Loucy (cell line): ENCODE measurements around the gene B3GAT3.
"Not testable (repeated sequence)": the region's sequence is repeated elsewhere in the genome, so short reads cannot be mapped to it uniquely, and the experiment has no call there.

Experiments
- H2AFZ ChIP-seq: fragments of 200-600 bp; sonication (generic); 2 replicates; pipeline ENCODE4 v1.6.0; 2016; ENCODE audit warnings: antibody characterized with exemption, mild to moderate bottlenecking, low read length, moderate library complexity
- H3F3A ChIP-seq: fragments of 200-600 bp; 2 replicates; pipeline ENCODE4 v1.6.0; 2016; ENCODE audit warnings: antibody characterized with exemption, low read depth, mild to moderate bottlenecking
- H3K27me3 ChIP-seq: fragments of 200-600 bp; sonication (generic); 2 replicates; pipeline ENCODE4 v1.6.1; 2014; ENCODE audit warnings: low read length, mild to moderate bottlenecking; ENCODE audit not compliant: insufficient read depth, poor library complexity, severe bottlenecking
- H3K36me3 ChIP-seq: fragments of 200-600 bp; sonication (generic); 2 replicates; pipeline ENCODE4 v1.6.1; 2016; ENCODE audit warnings: low read length; ENCODE audit not compliant: insufficient read depth
- H3K4me1 ChIP-seq: fragments of 200-600 bp; sonication (generic); 2 replicates; pipeline ENCODE4 v1.5.1; 2014; ENCODE audit warnings: low read length, mild to moderate bottlenecking; ENCODE audit not compliant: insufficient read depth, poor library complexity, severe bottlenecking
- H3K4me2 ChIP-seq: fragments of 200-600 bp; sonication (generic); 2 replicates; pipeline ENCODE4 v1.6.0; 2014; ENCODE audit warnings: antibody characterized with exemption, low read length, low read depth, mild to moderate bottlenecking; ENCODE audit not compliant: poor library complexity, severe bottlenecking
- H3K4me3 ChIP-seq: fragments of 200-600 bp; sonication (generic); 2 replicates; pipeline ENCODE4 v1.5.1; 2014; ENCODE audit warnings: low read length, mild to moderate bottlenecking, mixed read lengths; ENCODE audit not compliant: poor library complexity, severe bottlenecking
- H3K79me2 ChIP-seq: fragments of 200-600 bp; sonication (generic); 2 replicates; pipeline ENCODE4 v1.6.1; 2014; ENCODE audit warnings: low read length; ENCODE audit not compliant: insufficient read depth
- H3K9ac ChIP-seq: fragments of 200-600 bp; sonication (generic); 2 replicates; pipeline ENCODE4 v1.6.0; 2014; ENCODE audit warnings: mild to moderate bottlenecking, low read depth, low read length, moderate library complexity; ENCODE audit not compliant: poor library complexity, severe bottlenecking
- H3K9me2 ChIP-seq: fragments of 200-600 bp; sonication (generic); replicated peaks from 2 replicates; pipeline ENCODE4 v1.6.1; 2016; ENCODE audit warnings: low read depth, low read length, mixed read lengths
- H3K9me3 ChIP-seq: fragments of 200-600 bp; sonication (generic); 2 replicates; pipeline ENCODE4 v1.6.1; 2014; ENCODE audit warnings: mild to moderate bottlenecking, antibody characterized with exemption, low read length, low read depth; ENCODE audit not compliant: insufficient read depth
- H4K20me1 ChIP-seq: fragments of 200-600 bp; sonication (generic); 2 replicates; pipeline ENCODE4 v1.6.0; 2014; ENCODE audit warnings: antibody characterized with exemption, low read length, mild to moderate bottlenecking; ENCODE audit not compliant: insufficient read depth, poor library complexity, severe bottlenecking
- EZH2phosphoT487 ChIP-seq: fragments of 200-600 bp; IDR thresholded peaks from 2 replicates; pipeline ENCODE4 v1.6.1; 2018; ENCODE audit warnings: antibody characterized with exemption, mild to moderate bottlenecking, moderate library complexity, borderline replicate concordance
- TF ChIP-seq, protein P1 (sequence below): fragments of 200-600 bp; sonication (generic); conservative IDR thresholded peaks from 2 replicates; pipeline ENCODE4 v1.5.1; 2014; ENCODE audit warnings: mild to moderate bottlenecking, antibody characterized with exemption, low read length

B3GAT3 gene

DNA sequence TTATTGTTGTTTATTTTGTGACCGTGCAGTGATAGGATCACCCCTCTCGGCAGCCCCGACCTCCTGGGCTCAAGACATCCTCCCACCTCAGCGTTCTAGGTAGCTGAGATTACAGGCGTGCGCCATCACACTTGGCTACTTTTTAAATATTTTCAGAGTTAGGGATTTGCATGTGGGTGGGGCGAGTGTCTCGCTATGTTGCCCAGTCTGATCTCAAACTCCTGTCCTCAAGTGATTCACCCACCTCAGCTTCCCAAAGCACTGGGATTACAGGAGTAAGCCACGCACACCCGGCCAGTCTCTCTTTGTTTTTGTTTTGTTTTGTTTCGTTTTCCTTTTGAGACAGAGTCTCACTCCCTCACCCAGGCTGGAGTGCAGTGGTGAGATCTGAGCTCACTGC is 32.5 kb upstream of the B3GAT3 start:
- no peaks in the 10 kb centered on the region for H4K20me1 ChIP-seq
- H3F3A ChIP-seq = no peaks in the 10 kb centered on the region
- peak overlapping the region; percentile 84 for H3K4me2 ChIP-seq
- no peak overlapping the region for H3K4me3 ChIP-seq
- peaks cover 26% of the 10 kb centered on the region for H3K79me2 ChIP-seq
- no peaks in the 10 kb centered on the region for H3K9me2 ChIP-seq
- no peak overlapping the region for H2AFZ ChIP-seq
- H3K4me1 ChIP-seq = peaks cover 10% of the 10 kb centered on the region
- H3K27me3 ChIP-seq = no peaks in the 10 kb centered on the region
- no peaks in the 10 kb centered on the region for H3K9me3 ChIP-seq
- H3K36me3 ChIP-seq = peaks cover 4% of the 10 kb centered on the region; the same call in 1 of the 2 replicates
- H3K9ac ChIP-seq = peak overlapping the region; percentile 89
- TF ChIP-seq EZH2phosphoT487 = no peak
- TF ChIP-seq, protein P1, sequence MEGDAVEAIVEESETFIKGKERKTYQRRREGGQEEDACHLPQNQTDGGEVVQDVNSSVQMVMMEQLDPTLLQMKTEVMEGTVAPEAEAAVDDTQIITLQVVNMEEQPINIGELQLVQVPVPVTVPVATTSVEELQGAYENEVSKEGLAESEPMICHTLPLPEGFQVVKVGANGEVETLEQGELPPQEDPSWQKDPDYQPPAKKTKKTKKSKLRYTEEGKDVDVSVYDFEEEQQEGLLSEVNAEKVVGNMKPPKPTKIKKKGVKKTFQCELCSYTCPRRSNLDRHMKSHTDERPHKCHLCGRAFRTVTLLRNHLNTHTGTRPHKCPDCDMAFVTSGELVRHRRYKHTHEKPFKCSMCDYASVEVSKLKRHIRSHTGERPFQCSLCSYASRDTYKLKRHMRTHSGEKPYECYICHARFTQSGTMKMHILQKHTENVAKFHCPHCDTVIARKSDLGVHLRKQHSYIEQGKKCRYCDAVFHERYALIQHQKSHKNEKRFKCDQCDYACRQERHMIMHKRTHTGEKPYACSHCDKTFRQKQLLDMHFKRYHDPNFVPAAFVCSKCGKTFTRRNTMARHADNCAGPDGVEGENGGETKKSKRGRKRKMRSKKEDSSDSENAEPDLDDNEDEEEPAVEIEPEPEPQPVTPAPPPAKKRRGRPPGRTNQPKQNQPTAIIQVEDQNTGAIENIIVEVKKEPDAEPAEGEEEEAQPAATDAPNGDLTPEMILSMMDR = no peak

DNA sequence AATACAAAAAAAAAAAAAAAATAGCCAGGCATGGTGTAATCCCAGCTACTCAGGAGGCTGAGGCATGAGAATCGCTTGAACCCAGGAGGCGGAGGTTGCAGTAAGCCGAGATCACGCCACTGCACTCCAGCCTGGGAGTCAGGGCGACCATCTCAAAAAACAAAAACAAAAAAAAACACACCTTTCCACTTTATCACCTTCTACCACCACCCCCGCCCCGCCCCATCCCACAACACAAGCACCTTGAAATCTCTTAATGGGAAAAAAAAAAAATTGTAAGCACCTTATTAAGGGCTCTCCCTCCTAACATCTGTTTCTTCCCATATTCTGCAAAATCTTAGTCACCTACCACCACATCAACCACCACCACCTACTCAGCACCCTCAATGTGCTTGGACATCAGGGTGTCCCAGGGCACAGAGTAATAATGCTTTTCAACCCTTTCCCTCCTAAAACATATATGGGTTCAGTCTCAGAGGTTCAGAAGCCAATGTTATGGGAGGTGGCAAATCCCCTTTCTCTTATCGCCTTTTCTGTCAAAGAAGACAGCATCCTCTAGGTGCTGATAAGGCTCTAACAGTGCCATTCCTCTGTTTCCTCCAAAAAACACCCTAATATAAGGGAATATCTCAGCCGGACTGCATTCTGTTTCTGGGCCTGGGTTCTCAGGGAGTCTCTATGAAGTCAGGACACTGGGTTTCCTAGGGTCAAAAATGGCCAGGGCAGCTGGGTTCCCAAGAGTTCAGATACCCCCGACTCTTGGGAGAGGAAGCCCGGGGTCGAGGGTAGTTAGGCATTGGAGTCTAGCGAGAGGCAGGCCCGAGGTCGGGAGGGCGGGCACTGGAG is 30.6 kb upstream of the B3GAT3 start:
- Histone ChIP-seq H3K36me3 (peaks cover 4% of the 10 kb centered on the region; the same call in 1 of the 2 replicates), H3K9ac (peak overlapping the region; percentile 89), H3K79me2 (peaks cover 26% of the 10 kb centered on the region), H3K9me3 (no peaks in the 10 kb centered on the region), H3K9me2 (no peaks in the 10 kb centered on the region), H3K4me2 (peak overlapping the region; percentile 89), H3K4me1 (peaks cover 10% of the 10 kb centered on the region), H3K4me3 (peak overlapping the region; percentile 89), H2AFZ (peak overlapping the region; percentile 99), H3K27me3 (no peaks in the 10 kb centered on the region), H3F3A (no peaks in the 10 kb centered on the region), H4K20me1 (no peaks in the 10 kb centered on the region)
- TF ChIP-seq, protein P1 = no peak
- no peak for TF ChIP-seq EZH2phosphoT487

DNA sequence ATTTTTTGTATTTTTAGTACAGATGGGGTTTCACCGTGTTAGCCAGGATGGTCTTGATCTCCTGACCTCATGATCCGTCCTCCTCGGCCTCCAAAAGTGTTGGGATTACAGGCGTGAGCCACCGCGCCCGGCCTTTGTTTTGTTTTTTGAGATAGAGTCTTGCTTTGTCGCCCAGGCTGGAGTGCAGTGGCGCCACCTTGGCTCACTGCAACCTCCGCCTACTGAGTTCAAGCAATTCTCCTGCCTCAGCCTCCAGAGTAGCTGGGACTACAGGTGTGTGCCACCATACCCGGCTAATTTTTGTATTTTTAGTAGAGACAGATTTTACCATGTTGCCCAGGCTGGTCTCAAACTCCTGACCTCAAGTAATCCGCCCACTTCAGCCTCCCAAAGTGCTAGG is 28.5 kb upstream of the B3GAT3 start:
- H2AFZ ChIP-seq, H3K27me3 ChIP-seq, H3K36me3 ChIP-seq, H3K4me3 ChIP-seq, H3K9ac ChIP-seq, H3K9me3 ChIP-seq, H3K9me2 ChIP-seq, H3K4me2 ChIP-seq, H3F3A ChIP-seq: not testable (repeated sequence)
- H3K79me2 ChIP-seq = peaks cover 37% of the 10 kb centered on the region
- H3K4me1 ChIP-seq = peaks cover 16% of the 10 kb centered on the region
- peaks cover 11% of the 10 kb centered on the region for H4K20me1 ChIP-seq
